Right lobe of liver (tissue), 4 donors: ENCODE measurements around the gene NRP2.

Source experiments
- CTCF ChIP-seq, 4 donors: fragments of 200-600 bp in 3 of 4; fragments of 450-650 bp in 1 of 4; IDR thresholded peaks; one replicate each; pipeline versions ENCODE4 v1.5.1 to v1.8.0; 2016 to 2022; ENCODE audit warnings: antibody characterized with exemption in 4 of 4, mild to moderate bottlenecking in 2 of 4
- POLR2A ChIP-seq: fragments of 450-650 bp; IDR thresholded peaks from one replicate; pipeline ENCODE4 v1.6.1; 2017; ENCODE audit warnings: antibody characterized with exemption, mild to moderate bottlenecking
- donor health status: DM: no; HTN: no; CAD: no.
- donor health status: DM: no; HTN: no; CAD: no.
- donor health status: DM: no; HTN: yes; CAD: no.

- TF ChIP-seq CTCF (IDR thresholded peaks at IDR 0.05) (no peak), POLR2A (no peak)
Measured at GRCh38 chr2:205745661-205746419, 63.5 kb downstream of the NRP2 start.
